Measurements from ENCODE around the gene TMSB4X.
"Not testable (repeated sequence)": the region's sequence is repeated elsewhere in the genome, so short reads cannot be mapped to it uniquely, and the experiment has no call there.

Gene TMSB4X

GRCh38 chrX:12974796-12975669, at the start of gene TMSB4X:
Gene TMSB4X, plus strand, starts transcription at chrX:12975110.
- DNase-seq (ENCODE audit: low read depth in 2 of 2): peak; percentile 69 to 76

GRCh38 chrX:12929701-12930100, 45.2 kb upstream of the TMSB4X start:
- DNase-seq (ENCODE audit: low read depth in 2 of 2): no peak

- no peak for DNase-seq (ENCODE audit: low read depth in 2 of 2)
Observed at GRCh38 chrX:12930150-12930549, 44.8 kb upstream of the TMSB4X start.

GRCh38 chrX:12932244-12932643, 42.7 kb upstream of the TMSB4X start:
- no peak for DNase-seq (ENCODE audit: low read depth in 2 of 2)

- no peak for DNase-seq (ENCODE audit: low read depth in 2 of 2)
Observed at GRCh38 chrX:12934850-12935249, 40.1 kb upstream of the TMSB4X start.

GRCh38 chrX:12936947-12937346, 38.0 kb upstream of the TMSB4X start:
- no peak for DNase-seq (ENCODE audit: low read depth in 2 of 2)

GRCh38 chrX:12940471-12940870, 34.4 kb upstream of the TMSB4X start:
- not testable (repeated sequence) for DNase-seq (ENCODE audit: low read depth in 2 of 2)

- DNase-seq (ENCODE audit: low read depth in 2 of 2): not testable (repeated sequence)
Observed at GRCh38 chrX:12943592-12943991, 31.3 kb upstream of the TMSB4X start.

GRCh38 chrX:12944452-12944851, 30.5 kb upstream of the TMSB4X start:
- DNase-seq (ENCODE audit: low read depth in 2 of 2): not testable (repeated sequence)

- no peak for DNase-seq (ENCODE audit: low read depth in 2 of 2)
Observed at GRCh38 chrX:12945494-12945893, 29.4 kb upstream of the TMSB4X start.

GRCh38 chrX:12946406-12946805, 28.5 kb upstream of the TMSB4X start:
- DNase-seq (ENCODE audit: low read depth in 2 of 2): no peak

GRCh38 chrX:12946838-12947544, 27.9 kb upstream of the TMSB4X start:
- peak; percentile 58 to 75 for DNase-seq (ENCODE audit: low read depth in 2 of 2)

GRCh38 chrX:12947545-12948235, 27.2 kb upstream of the TMSB4X start:
- no peak for DNase-seq (ENCODE audit: low read depth in 2 of 2)

GRCh38 chrX:12948495-12948894, 26.4 kb upstream of the TMSB4X start:
- DNase-seq (ENCODE audit: low read depth in 2 of 2): no peak

GRCh38 chrX:12949205-12949926, 25.5 kb upstream of the TMSB4X start:
- no peak for DNase-seq (ENCODE audit: low read depth in 2 of 2)

GRCh38 chrX:12949927-12950656, 24.8 kb upstream of the TMSB4X start:
- peak; percentile 72 to 75 for DNase-seq (ENCODE audit: low read depth in 2 of 2)

GRCh38 chrX:12950851-12951594, 23.9 kb upstream of the TMSB4X start:
- DNase-seq (ENCODE audit: low read depth in 2 of 2): peak; percentile 52 to 57

GRCh38 chrX:12951595-12951975, 23.3 kb upstream of the TMSB4X start:
- no peak for DNase-seq (ENCODE audit: low read depth in 2 of 2)

GRCh38 chrX:12953420-12953819, 21.5 kb upstream of the TMSB4X start:
- no peak for DNase-seq (ENCODE audit: low read depth in 2 of 2)

GRCh38 chrX:12954376-12954775, 20.5 kb upstream of the TMSB4X start:
- no peak for DNase-seq (ENCODE audit: low read depth in 2 of 2)

Data from activated CD4-positive, alpha-beta T cell treated with anti-CD3 and anti-CD28 coated beads for 24 hours (primary cell).